CD4-positive, alpha-beta T cell treated with Interleukin-12 subunit alpha and Interleukin-12 subunit beta, for 1 hour (primary cell): ENCODE data around the gene SOX18.

ENCODE experiments used
- DNase-seq: peaks from one replicate; pipeline ENCODE4 v3.0.0-alpha.2; 2020

SOX18 gene

GRCh38 chr20:64015635-64016034, 33.8 kb downstream of the SOX18 start:
- DNase-seq = no peak

DNA sequence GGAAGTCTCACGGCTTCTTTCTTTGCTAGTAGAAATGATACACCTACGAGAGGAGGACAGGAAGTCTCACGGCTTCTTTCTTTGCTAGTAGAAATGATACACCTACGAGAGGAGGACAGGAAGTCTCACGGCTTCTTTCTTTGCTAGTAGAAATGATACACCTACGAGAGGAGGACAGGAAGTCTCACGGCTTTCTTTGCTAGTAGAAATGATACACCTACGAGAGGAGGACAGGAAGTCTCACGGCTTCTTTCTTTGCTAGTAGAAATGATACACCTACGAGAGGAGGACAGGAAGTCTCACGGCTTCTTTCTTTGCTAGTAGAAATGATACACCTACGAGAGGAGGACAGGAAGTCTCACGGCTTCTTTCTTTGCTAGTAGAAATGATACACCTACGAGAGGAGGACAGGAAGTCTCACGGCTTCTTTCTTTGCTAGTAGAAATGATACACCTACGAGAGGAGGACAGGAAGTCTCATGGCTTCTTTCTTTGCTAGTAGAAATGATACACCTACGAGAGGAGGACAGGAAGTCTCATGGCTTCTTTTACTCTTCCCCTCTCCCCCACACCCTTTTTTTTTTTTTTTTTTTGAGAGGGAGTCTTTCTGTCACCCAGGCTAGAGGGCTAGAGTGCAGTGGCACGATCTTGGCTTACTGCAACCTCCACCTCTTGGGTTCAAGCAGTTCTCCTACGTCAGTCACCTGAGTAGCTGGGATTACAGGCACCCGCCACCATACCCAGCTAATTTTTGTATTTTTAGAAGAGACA, 36.9 kb downstream of the SOX18 start:
- peak; percentile 38 for DNase-seq

DNA sequence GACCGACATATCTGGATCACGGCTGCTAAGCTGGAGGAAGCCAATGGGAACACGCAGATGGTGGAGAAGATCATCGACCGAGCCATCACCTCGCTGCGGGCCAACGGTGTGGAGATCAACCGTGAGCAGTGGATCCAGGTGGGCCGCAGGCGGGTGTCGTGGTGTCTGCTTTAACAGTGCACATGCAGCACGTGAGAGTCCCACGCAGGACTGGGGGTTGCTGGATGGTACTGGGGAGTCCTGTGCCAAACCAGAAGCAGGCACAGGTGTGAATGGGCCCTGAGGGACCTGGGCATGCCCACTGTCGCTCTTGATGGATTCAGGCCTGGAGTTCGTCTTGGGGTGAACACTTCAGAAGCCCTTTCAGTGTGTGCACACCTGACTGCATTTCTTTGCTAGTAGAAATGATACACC, 38.1 kb downstream of the SOX18 start:
- no peak for DNase-seq

DNA sequence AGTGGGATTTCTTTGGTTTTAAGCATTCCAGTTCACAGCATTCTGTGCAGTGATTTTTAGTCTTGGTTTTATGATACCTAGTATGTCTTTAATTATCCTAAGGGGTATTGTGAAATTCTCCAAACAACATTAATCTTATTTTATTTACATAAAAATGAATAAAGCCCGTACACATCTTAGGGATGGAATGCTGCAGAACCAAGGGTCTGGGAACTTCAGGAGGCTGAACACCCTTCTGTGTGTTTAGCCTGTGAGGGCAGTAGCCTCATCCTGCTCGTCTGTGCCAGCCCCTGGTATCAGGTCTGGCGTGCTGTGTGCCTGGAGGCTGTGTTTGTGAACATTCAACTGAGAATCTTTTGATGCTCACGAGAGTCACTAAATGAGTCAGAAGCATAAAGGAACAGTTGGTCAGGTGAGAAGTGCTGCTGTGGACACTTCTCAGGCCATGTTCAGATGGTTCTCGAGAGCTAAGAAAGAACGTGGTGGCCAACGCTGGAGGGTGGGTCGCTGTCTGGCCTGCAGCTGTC, 38.7 kb downstream of the SOX18 start:
- DNase-seq = no peak

DNA sequence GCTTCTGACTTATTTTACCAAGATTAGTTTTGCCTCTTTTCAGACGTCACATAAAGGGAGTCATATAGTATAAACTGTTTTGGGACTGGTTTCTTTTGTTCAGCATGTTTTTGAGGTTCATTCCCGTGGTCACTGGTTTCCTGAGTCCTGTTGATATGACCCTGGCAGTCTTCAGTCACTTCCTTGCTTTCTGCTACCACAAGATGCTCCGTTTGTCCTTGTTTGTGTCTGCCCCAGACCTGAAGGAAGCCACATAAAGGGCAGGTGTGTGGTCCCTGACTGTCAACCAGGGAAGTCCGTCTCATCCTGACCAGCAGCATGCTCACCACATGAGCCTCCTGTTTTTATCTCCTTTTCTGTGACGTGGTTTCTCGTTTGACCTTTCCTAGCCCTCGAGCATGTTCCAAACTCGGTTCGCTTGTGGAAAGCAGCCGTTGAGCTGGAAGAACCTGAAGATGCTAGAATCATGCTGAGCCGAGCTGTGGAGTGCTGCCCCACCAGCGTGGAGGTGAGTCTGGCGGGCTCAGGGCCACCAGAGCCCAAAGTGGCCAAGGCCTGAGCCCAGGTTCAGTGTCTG, 39.5 kb downstream of the SOX18 start:
- no peak for DNase-seq

GRCh38 chr20:64006902-64007301, 42.5 kb downstream of the SOX18 start:
- no peak for DNase-seq

- no peak for DNase-seq
Measured at GRCh38 chr20:64006490-64006889, 42.9 kb downstream of the SOX18 start.

GRCh38 chr20:64005394-64005793, 44.0 kb downstream of the SOX18 start:
- no peak for DNase-seq

GRCh38 chr20:64003960-64004725, 45.3 kb downstream of the SOX18 start:
- no peak for DNase-seq

DNA sequence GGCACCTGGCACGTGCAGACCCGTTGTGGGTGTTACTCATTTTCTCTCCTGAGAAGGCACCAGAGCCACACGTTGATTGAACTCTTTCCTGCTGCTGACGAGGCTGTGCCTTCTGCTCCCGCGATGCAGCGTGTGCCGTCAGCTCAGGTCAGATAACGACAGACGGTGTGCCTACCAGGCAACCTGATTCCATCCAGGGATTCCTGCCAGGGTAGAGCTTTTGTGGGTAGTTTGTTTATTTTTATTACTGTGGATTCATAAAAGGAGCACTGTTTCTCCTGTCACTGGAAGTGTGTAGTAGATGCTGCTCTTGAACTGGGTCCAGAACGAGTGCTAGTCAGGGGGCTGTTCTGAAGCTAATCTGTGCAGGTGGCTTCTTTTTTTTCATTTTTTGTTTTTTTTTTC, 47.8 kb downstream of the SOX18 start:
- no peak for DNase-seq

GRCh38 chr20:64000906-64001305, 48.5 kb downstream of the SOX18 start:
- DNase-seq = no peak
